Measurements from ENCODE around the gene EXOSC10.
"Not testable (repeated sequence)": the region's sequence is repeated elsewhere in the genome, so short reads cannot be mapped to it uniquely, and the experiment has no call there.

EXOSC10 gene

DNA sequence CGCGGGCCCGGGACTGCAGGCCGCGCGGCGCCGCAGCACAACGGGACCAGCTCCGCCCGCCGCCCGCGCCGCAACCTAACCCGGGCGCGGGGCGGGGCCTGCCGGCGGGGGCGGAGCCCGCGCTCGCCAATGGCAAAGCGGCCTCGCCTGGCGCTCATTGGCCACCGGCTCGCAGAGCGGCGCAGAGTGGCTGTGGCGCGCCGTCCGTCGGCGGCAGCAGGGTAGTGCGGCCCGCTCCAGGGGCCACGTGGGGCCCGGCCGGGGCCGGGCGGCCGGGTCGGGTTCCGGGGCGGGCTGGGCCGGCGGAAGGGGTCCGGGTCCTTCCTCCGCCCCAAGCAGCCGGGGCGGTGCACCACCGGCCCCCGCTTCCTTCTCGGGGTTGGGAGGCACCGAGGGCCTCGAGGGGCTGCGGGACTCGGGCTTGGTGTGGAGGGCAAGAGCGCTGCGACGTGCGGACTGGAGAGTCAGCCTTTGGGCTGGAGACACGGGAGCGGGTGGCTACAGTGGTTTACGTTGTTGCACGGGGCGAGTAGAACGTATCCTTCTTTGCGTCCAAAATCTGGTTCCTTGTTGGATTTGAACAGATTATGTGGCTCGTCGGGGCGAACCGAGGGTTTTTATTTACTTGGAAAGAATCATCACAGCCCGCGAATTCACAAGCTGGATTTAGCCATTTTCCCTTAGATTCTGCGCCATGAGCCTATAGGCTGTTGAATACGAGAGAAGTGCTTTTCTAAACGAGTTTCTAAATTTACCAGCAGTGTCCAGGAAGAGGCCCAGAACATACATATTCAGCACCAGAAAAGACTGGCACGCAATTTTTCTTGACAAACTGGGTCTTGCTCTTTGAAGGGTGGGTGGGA, 39.5 kb downstream of the EXOSC10 start, which contains the start of gene SRM:
SRM (minus strand) TSS at position 51 of the 863 bp plus-strand sequence. CDS start 75 bp downstream, outside the sequence.
- DNase-seq, result peak; percentile 82

DNA sequence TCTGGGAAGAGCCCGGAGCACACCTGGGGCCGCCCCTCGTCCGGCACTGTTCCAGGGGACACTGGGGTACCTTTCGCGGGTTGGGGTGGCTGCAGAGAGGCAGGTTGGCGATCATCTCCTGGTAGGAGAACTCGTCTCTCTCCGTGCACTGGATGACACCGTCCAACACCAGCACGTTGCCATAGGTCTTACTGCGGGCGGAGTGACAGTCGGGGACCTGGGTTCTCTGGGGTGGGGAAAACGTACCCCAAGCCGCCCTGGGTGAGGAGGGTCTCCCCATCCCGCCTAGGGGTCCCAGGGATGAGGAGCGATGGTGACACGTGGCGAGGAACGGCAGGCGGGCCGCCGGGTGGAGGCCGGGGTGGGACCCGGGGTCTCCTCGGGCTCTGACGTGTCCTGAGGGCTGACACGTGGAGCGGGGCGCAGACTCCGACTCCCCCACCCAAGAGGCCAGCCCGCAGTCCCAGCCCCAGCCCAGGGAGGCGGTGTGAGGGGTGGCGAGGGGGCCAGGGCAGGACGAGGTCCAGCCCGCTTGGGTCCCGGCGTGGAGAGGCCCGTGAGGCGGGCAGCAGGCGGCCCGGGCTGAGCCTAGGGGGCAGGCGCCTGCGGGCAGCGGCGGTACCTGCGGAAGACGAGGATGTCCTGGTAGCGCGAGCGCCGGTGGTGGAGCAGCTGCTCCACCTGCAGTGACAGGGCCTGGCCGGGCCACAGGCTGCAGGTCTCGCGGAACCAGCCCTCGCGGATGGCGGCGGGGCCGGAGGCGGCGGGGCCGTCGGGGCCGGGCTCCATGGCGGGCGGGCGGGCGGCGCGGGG, 40.3 kb downstream of the EXOSC10 start:
- DNase-seq, result peak; percentile 38

DNA sequence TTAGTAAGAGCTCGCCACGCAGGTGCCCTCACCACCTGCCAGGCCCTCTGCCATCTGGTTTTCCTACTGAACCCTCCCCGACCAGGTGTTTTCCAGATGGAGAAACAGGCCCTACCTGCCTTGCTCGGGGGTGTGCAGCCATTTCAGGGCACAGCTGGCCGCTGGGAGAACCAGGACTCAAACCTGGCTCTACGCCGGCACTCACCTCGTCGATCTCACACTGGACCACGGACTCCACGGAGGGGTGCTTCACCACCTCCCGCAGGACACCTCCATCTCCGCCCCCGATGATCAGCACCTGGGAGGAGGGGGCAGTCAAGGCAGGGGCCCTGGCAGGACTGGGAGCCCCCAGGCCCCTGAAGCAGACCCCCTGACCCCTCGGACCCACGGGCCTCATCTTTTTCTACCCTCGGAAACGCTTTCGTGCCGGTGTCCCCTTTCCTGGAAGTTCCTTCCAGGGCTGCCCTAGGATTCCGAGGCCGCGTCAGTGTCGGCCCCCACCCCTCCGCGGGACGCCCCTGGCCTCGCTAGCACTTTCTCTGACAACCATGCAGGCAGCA, 41.0 kb downstream of the EXOSC10 start:
- peak; percentile 69 for DNase-seq

GRCh38 chr1:11058026-11058425, 41.6 kb downstream of the EXOSC10 start:
- no peak for DNase-seq

- DNase-seq, result no peak
These were observed 42.2 kb downstream of the EXOSC10 start for GRCh38 chr1:11057477-11057876.

GRCh38 chr1:11056504-11056903, 43.2 kb downstream of the EXOSC10 start:
- DNase-seq, result no peak

GRCh38 chr1:11055676-11056075, 44.0 kb downstream of the EXOSC10 start:
- DNase-seq, result no peak

GRCh38 chr1:11054666-11055065, 45.0 kb downstream of the EXOSC10 start:
- no peak for DNase-seq

DNA sequence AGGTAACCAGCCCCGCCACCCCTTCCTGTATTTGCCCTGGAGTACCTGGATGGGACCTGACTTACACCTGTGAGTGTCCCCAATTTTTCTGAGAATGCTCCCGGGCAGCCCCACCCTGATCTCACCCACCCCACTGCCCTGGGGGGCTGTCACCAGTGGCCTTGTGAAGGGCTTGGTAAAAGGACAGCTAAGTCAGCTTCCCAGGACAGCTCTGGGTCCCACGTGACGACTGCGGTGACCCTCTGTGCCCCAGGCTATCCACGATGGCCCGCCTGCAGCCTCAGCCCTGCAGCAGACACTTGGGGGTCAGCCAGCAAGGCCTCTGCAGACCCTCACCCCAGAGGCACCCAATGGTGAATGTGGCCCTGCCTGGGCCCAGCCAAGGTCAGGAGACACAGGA, 45.5 kb downstream of the EXOSC10 start:
- DNase-seq, result no peak

DNA sequence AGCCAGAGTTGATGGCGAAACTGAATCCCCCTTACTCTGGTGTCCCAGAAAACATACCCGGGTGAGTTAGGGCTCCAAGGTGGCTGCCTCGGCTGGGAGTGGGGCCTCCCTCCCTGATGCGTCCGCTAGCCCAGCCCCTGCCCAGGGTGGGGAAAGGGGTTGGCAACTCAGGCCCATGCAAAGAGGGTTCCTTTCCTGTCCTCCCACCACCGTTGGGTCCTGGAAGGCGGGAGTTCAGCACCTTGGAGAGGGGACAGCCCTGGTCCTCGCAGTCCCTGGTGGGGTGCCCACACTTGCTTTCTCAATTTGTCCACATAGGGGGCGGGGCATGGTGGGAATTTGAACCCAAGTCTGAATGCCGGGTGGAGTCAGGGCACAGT, 45.9 kb downstream of the EXOSC10 start:
- DNase-seq, result no peak

DNA sequence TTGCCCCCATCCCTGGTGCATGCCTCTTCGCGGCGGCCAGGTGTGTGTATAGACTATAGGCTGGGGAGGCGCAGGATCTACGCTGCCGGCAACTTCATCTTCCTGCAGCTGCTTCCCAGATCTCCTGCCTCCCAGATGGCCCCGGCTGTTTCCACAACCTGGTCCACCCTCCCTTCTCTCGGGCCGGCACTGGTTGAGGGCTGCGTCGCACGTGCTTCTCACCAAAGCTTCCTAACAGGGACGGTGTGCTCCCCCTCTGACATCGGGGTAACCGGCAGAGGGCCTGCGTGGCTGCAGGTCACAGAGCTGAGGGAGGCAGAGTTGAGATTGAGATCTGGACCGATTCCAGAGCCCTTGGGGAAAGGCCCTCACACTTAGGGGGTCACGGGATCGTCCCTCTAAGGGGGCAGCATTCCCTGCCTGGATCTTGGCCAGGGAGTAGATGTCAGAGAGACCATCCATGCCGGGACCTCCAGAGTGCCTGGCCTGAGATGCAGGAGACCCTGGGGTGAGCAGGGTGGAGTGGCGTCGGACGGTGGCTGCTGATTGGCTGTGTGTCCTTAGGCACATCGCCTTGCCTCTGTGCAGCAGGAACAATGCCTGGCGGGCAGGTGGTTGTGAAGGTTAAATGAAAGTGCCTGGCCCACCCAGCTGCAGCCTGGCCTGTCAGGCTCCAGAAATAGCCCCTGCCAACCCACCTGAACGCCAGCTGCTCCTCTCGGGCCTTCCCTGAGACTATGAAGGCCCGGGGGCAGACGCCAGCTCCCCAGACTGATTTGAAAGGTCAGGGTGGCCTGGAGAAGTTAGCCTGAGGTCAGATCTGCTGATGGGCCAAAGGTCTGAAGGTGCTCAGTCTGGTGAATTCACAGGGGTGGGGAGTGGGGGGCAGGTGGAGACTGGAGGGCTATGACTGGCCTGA, 46.6 kb downstream of the EXOSC10 start:
- DNase-seq, result no peak

DNA sequence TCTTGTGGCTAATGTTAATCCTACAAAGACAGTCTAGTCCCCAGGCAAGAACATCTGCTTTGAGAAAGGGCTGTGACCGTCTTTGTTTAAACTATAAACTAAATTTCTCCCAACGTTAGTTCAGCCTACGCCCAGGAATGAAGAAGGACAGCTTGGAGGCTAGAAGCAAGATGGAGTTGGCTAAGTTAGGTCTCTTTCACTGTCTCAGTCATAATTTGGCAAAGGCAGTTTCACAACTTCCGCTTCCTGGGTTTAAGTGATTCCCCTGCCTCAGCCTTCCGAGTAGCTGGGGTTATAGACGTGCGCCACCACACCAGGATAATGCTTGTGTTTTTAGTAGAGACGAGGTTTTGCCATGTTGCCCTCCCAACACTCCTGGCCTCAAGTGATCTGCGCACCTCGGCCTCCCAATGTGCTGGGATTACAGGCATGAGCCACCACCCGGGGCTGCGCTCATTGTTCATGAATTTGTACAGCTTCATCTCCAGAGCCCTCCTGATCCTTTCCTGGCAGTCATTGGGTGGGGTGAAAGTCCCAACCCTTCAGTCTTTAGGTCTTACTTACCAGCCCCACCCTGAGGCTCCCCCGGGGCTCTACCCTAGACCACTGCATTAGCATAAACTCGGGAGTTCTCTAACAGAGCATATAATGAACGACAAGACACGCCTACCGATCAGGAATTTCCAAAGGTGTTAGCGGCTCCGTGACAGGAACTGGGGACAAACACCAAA, 47.7 kb downstream of the EXOSC10 start:
- DNase-seq, result no peak

DNA sequence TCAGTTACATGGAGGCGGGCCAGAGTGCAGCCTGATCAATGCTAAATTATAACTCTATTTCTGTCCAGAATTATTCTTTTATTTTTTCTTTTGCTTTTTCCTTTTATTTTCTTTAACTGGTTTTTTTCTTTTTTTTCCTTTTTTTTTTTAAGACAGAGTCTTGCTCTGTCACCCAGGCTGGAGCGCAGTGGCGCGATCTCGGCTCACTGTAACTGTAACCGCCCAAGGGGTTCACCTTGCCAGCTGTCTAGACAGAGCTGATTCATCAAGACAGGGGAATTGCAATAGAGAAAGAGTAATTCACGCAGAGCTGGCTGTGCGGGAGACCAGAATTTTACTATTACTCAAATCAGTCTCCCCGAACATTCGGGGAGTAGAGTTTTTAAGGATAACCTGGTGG, 48.5 kb downstream of the EXOSC10 start:
- not testable (repeated sequence) for DNase-seq

- no peak for DNase-seq
These were observed 52.9 kb downstream of the EXOSC10 start, which contains the start of gene MASP2 for GRCh38 chr1:11046625-11047365. Gene MASP2, minus strand, starts transcription at chr1:11047239. Its CDS starts 32 bp downstream, at chr1:11047207.

DNA sequence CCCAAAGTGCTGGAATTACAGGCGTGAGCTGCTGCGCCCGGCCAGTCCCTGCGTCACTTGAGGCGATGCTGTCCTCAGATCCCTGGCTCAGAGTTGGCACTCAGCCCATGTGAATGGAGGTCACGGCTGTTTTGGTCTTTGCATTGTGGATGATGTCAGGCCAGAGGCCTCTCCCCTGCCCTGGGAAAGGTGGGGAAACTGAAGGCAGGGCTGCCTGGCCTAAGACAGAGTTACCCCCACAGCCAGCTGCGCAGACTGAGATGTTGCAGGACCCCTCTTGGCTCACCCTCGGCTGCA, 53.5 kb downstream of the EXOSC10 start:
- DNase-seq, result no peak

DNA sequence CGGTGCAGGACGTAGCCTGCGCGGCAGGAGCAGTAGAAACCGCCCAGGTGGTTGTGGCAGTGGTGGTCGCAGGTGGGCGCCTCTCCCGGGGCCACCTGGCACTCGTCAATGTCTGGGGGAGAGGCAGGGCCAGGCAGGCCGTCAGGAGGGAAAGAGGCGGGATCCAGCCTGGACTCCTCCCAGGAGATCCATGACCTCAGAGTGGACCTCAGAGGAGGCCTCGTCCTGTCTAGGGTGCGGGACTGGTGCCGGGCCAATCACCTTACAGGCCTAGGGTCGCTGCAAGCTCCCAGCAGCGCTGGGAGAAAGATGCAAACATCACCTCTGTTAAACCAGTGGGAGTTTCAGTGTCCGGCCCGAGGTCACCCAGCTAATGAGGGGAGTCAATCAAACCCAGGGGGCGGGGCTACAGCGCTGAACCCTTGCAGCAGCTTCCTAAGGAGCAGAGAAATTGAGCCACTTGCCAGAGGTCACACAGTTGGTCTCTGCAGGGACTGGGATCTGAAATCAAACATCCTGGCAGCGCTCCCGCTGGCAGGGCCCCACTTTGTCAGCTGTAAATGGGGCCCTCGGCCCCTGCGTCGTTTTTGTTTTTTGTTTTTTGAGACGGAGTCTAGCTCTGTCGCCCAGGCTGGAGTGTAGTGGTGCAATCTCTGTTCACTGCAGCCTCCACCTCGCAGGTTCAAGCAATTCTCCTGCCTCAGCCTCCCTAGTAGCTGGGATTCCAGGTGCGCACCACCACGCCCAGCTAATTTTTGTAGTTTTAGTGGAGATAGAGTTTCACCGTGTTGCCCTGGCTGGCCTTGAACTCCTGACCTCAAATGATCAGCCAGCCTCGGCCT, 54.0 kb downstream of the EXOSC10 start:
- DNase-seq, result no peak

- no peak for DNase-seq
These were observed 54.7 kb downstream of the EXOSC10 start for GRCh38 chr1:11044849-11045427.

DNA sequence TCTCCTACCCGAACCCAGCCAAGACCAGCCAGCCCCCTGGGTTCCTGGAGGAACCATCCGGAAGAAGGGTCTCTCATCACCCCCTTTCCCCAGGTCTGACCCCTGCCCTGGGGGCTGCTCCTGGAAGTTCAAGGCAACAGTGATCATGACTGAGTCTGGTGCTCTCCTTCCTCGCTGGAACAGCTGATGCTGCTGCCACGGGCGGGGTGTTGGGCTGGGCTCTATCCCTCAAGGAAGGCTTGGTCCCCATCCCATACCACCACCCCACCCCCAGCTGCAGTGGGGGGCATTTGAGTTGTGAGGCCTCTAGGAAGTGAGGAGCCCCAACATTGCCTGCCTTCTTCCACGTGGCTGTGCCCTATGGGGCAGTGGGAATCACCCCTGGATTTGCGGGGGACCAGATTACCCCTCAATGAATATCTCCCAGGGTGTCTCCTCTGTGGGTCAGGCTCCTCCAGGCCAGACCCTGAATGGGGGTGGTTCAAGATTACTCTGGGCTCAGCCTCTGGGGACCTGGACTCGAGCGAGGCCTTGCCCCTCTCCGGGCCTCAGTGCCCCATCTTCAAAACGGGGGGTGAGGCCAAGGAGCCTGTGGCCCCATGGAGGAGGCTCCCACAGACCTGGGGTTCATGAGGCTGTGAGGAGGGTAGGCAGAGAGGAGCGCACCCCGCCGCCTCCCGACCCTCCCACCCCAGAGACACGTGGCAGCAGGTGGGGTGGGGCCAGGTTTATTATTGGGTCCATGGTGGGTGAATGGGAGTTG, 55.4 kb downstream of the EXOSC10 start:
- no peak for DNase-seq

All from NCI-H146 (cell line).